GM12892 (cell line): Measurements from ENCODE around the gene CACNA2D3.

ENCODE experiments used
- DNase-seq: peaks from one replicate; pipeline ENCODE4 v3.0.0; 2011; ENCODE audit not compliant: insufficient read length
- FAIRE-seq: peaks from 2 replicates; lab custom pipeline; 2011; peaks lifted over from hg19 to GRCh38; lab: Jason Lieb, UNC
- POLR2A ChIP-seq: IDR thresholded peaks from 2 replicates; pipeline ENCODE4 v1.6.1; 2011; ENCODE audit warnings: low read depth, low read length, control low read depth
- POLR2AphosphoS5 ChIP-seq: IDR thresholded peaks from 2 replicates; pipeline ENCODE4 v1.6.1; 2011; ENCODE audit warnings: low read depth, low read length, control low read depth
- TAF1 ChIP-seq: IDR thresholded peaks from 2 replicates; pipeline ENCODE4 v1.6.1; 2011; ENCODE audit warnings: low read depth, mild to moderate bottlenecking, control low read depth, low read length, borderline replicate concordance

The CACNA2D3 gene

DNA sequence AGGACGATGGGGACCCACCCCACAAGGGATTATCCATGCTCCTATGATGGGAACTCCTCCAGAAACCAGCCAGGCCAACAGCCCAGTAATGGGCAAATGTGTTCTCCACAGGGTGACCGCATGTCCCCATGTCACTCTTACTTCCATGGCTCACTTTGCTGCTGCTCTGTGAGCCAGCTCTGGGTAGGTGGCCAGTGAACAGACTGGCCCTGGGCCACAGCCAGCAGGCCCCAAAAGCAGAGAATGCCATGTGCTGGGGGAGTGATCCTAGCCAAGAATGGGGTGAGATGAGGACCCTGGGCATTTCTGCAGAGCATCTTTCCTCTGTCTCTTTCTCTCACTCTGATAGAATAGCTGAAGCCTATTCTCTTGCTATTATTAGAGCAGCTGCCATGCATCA lies 414.1 kb downstream of the CACNA2D3 start:
- FAIRE-seq = no peak
- DNase-seq = no peak
- TF ChIP-seq POLR2AphosphoS5 (no peak), TAF1 (no peak), POLR2A (no peak)

DNA sequence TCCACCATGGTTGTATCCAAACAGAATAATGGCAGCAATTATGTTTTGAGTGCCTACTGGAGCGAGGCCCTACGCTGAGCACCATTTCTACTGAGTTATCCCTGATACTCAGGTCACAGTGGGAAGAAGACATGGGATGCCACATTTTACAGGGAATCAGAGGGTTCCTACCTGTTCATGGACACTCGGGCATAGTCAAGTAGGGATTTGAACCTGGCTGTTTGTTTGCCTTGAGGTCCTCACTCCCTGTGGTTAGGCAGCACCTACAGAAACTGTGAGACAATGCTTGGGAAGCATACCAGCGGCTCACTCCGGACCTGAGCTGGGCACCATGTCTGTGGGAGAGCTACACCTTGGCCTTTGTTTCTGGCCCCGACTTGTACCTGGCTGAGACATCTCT lies 415.2 kb downstream of the CACNA2D3 start:
- FAIRE-seq (no peak), DNase-seq (no peak)
- no peak for TF ChIP-seq POLR2AphosphoS5
- no peak for TF ChIP-seq TAF1
- TF ChIP-seq POLR2A = no peak

DNA sequence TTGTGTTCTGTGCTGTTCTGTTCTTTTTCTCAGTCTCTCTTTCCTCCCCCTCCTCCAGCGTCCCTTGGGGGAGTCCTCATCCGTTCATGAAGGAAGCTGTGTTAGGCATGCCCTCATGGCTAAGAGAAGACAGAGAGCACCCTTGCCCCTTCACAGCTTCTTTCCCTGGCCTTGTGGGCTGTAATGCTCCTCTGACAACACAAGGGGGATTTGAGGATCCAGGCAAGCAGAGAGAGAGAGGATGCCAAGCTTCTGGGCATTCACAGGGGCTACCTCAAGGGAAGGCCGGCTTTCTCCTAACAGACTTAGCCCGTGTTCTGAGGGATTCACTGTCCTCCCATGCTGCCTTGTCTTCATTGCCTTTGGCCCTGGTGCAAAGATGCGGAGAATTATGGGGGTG lies 416.0 kb downstream of the CACNA2D3 start:
- DNase-seq (no peak), FAIRE-seq (no peak)
- TF ChIP-seq POLR2A (no peak), TAF1 (no peak), POLR2AphosphoS5 (no peak)

DNA sequence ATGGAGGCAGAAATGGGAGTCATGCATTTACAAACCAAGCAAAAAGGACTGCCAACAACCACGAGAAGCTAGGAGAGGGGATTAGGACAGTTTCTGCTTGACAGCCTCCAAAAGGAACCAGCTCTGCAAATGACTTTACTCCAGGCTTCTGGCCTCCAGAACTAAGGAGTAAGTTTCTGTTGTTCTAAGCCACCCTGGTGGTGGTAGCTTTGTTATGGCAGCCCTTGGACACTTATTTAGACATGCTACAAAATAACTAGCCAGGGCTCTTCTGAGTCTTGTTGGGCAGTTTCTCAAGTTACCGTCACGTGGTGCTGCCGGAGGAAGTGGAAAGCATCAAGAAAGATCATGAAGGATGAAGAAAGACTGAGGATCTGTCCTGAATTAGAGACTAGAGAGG lies 419.0 kb downstream of the CACNA2D3 start:
- FAIRE-seq = no peak
- DNase-seq = no peak
- TF ChIP-seq TAF1 = no peak
- no peak for TF ChIP-seq POLR2A
- TF ChIP-seq POLR2AphosphoS5 = no peak

DNA sequence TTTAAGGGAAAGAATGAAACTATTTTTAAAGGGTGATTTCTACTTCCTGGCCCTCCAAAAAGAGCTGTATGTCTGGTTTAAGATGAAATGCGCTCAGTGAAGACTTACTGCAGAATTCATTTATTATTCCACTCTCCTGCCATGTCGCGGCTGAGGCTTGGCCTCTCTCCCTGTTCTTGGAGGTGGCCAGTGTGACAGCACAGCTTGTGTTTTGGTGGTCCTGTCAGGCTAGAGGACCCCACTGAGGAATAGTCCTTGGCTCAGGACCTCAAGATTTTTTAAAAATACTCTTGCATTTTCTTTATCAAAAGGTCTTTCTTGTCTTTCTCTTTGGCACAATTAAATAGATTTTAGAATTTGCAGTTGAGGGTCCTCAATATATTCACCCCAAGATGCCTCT lies 421.1 kb downstream of the CACNA2D3 start:
- FAIRE-seq = no peak

DNA sequence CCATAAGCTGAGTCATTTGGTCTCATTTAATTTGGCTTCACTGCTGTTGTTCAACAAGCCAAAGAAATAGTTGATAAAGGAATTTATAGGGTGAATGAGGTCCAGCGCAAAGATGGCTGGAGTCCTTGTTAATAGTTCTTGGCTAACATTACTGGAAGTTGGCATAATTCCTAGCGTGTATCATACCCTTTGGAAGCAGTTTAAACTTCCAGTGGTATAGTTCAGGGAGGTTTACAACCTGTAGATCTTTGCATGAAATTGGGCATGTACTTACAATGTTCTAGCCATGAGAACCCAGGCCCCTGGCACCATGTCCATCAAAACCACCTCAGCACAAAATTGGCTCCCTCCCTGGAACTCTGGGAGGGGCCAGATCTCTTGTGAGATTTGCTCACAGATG lies 424.7 kb downstream of the CACNA2D3 start:
- DNase-seq = no peak
- FAIRE-seq = no peak
- TF ChIP-seq TAF1 (no peak), POLR2A (no peak), POLR2AphosphoS5 (no peak)

More for the DNA sequence above, 421.1 kb downstream of the CACNA2D3 start:
- DNase-seq = no peak
- TF ChIP-seq POLR2A = no peak
- no peak for TF ChIP-seq TAF1

DNA sequence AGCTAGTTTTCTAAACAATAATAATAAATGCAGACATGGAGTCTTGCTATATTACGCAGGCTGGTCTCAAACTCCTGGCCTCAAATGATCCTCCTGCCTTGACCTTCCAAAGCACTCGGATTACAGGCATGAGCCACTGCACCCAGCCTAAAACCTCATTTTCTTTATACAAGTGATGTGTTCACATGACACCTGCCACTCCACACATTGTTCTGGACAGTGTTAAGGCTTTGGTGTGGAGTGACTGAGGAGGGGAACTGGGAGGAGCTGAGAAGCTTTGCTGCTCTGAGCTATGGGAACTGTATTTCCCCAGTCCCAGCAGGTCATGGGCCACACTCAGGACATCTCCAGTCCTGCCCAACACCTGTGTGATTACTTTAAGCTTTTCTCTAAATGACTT lies 425.5 kb downstream of the CACNA2D3 start:
- DNase-seq (no peak), FAIRE-seq (no peak)
- TF ChIP-seq TAF1 = no peak
- TF ChIP-seq POLR2A = no peak
- no peak for TF ChIP-seq POLR2AphosphoS5

DNA sequence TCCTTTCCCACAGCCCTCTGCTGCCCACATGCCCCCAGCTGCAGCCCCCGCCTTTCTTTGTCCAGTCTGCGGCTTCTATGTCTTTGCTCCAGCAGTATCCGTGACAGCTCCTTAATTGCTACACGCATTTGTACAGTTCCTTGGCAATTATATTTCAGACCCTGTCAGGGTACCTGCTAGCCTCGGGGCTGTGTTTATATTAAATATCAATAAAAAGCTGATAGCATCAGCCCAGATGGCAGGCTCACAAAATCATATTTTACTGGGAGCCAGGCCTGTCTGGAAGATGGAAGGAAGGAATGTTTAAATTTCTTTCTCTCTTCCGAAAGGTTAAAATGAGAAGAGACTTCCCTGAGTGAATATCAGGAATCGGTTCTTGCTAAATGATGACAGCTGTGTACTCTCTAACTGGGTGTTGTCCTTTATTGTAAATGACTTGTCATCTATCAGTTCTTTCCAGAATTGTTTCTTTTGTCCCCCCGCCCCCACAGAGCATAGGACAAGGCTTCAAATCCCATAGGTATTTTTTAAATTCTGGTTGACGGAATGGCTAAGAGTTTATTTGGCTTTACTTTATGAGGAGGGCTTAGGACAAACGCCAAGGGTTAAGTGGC lies 427.4 kb downstream of the CACNA2D3 start:
- FAIRE-seq (no peak), DNase-seq (no peak)
- TF ChIP-seq POLR2AphosphoS5 (no peak), TAF1 (no peak), POLR2A (no peak)

DNA sequence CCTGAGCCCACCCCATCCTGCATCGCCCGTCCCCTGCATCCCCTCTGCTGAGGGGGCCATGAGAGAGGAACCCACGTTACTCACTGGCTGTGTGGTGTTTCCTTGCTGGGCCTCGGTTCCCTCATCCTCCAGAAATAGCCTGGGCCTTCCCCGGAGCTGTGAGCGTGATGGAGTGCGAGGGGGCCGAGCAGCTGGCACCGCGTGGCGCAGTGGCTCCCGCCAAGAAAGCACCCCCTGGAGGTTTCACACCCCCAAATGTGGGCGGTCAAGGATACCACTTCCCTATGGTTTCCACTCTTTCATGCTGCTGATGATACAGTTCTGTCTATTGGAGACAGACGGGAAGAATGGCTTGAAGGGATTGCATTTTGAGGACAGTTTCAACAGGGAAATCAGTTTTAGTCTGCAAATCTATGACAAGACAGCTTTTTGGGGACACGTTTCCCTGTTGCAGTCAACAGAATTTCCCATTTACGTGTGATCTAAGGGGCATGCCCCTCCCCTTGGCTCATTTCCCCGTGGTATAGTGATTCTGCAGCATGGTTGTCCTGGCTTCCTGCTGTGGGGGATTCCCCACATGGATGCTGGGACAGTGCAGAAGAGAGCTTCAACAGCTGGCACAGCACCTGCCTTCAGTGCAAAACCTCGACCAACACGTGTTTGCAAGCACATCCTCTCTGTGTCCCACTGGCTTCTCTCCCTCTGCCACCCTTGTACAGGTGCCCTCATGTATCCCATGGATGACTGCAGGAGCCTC lies 428.0 kb downstream of the CACNA2D3 start:
- no peak for TF ChIP-seq POLR2A
- no peak for TF ChIP-seq TAF1
- TF ChIP-seq POLR2AphosphoS5 = no peak
- DNase-seq (no peak), FAIRE-seq (no peak)

DNA sequence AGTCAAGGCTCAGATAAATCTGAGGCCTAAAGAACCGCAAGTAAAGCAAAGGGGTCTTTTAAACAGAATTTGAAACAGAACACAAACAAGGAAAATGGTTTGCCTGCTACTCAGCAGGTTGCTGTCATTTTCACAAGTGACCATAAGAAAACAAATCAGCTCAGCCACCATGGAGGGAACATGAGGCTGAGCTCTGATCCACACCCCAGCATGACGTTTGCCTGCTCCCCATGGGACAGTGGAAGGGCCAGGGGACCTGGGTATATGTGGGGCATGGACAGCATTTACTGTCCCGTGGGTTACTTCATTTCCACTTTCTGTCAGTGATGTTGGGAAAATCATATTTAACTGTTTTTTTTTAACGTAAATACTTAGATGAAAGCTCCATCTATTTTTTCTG lies 434.3 kb downstream of the CACNA2D3 start:
- TF ChIP-seq TAF1 (no peak), POLR2AphosphoS5 (no peak)
- FAIRE-seq (no peak), DNase-seq (no peak)

DNA sequence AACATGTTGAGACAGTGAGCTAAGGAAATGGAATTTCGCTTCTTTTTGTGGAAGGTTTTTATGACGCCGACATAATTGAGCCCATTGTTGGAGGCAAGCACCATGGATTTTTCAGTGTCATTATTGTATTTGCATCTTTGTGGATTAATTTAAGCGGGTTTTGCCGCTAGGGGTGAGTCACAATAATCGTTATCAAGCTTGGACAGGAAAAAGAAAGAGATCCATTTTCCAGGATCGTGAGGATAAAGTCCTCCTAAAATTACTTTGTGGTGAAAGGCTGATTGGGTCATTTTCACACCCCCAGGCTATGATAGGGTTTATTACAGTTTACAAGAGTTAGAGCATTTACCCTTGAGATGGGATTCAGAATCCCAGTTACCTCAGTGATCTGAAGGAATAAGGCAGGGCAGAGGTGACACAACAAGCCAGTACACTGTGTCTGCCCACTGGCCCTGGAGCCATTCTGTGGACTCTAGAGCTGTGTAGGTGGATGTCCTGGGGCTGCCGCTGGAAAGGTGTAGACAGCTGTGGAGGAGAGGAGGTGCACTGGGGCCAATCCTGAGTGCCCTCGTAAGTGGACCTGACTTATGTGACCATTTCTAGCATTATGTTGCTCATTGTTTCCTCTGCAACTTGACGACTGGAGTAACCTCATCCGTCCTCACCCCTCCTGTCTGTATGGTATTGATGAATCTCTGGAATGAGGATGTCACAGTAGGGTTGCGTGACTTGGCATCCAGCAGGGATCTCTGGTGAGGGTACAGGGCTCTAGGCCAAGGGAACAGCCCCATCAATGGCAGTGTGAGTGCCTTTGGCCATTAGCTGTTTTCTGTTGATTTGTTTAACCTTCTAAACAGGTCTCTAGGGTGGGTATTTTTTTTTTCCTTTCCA lies 435.4 kb downstream of the CACNA2D3 start:
- FAIRE-seq (no peak), DNase-seq (no peak)
- TF ChIP-seq TAF1 (no peak), POLR2AphosphoS5 (no peak), POLR2A (no peak)
